Esophagus squamous epithelium (tissue), 4 donors: ENCODE data around the gene PTPRD.

Experiments
- POLR2A ChIP-seq, 4 donors: fragments of 450-650 bp; IDR thresholded peaks; one replicate each; pipeline ENCODE4 v1.6.1; 2017; ENCODE audit warnings: antibody characterized with exemption in 4 of 4, mild to moderate bottlenecking in 4 of 4, moderate library complexity in 3 of 4
- TF ChIP-seq, protein P1 (sequence below), 6 experiments: fragments of 450-650 bp in 4 of 6; fragments of 200-600 bp in 2 of 6; sonication (generic) in 2 of 6; IDR thresholded peaks; one replicate each; pipeline ENCODE4 v1.5.1; 2016 to 2019; ENCODE audit warnings: antibody characterized with exemption in 6 of 6, mild to moderate bottlenecking in 4 of 6, moderate library complexity in 4 of 6

GRCh38 chr9:8289681-8290080, 2323.1 kb downstream of the PTPRD start:
- TF ChIP-seq, protein P1, sequence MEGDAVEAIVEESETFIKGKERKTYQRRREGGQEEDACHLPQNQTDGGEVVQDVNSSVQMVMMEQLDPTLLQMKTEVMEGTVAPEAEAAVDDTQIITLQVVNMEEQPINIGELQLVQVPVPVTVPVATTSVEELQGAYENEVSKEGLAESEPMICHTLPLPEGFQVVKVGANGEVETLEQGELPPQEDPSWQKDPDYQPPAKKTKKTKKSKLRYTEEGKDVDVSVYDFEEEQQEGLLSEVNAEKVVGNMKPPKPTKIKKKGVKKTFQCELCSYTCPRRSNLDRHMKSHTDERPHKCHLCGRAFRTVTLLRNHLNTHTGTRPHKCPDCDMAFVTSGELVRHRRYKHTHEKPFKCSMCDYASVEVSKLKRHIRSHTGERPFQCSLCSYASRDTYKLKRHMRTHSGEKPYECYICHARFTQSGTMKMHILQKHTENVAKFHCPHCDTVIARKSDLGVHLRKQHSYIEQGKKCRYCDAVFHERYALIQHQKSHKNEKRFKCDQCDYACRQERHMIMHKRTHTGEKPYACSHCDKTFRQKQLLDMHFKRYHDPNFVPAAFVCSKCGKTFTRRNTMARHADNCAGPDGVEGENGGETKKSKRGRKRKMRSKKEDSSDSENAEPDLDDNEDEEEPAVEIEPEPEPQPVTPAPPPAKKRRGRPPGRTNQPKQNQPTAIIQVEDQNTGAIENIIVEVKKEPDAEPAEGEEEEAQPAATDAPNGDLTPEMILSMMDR (IDR thresholded peaks at IDR 0.05): no peak
- TF ChIP-seq POLR2A (IDR thresholded peaks at IDR 0.05): no peak
